ENCODE measurements around the gene BPIFA2. TPM values are rescaled to one million over a fixed set of nuclear protein-coding genes. Genes with fewer than 3 reads are reported as not detected.

BPIFA2 gene
- total and polyA plus RNA-seq, 2 donors, result not detected

DNA sequence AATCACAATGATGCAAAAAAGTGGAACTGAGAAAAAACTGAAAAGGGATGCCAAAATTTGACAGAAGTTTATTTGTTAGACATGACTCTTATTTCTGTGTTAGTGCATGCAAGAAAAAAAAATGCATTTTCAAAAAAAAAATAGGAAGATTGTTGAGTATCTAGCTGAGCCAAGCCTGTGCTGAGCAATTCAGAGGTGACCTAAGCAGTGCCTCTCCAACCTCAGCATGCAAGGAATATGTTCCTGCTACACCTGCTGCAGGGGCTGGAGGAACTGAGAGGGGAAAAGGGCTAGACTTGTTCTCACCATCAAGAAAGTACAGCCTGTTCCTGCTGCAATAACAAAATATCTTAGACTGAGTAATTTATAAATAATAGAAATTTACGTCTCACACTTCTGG is 24.0 kb downstream of the BPIFA2 start:
- Histone ChIP-seq H3K4me3 (ENCODE audit: low read depth, low read length) (no peak overlapping the region), H3K36me3 (ENCODE audit: insufficient read depth) (no peaks in the 10 kb centered on the region), H3K4me1 (ENCODE audit: insufficient read depth) (no peaks in the 10 kb centered on the region), H3K27ac (ENCODE audit: low read depth) (no peak overlapping the region)
- WGBS, result 44% methylated on average over 1 of the region's 1 CpG
- no peak for DNase-seq (ENCODE audit: extremely low spot score)

DNA sequence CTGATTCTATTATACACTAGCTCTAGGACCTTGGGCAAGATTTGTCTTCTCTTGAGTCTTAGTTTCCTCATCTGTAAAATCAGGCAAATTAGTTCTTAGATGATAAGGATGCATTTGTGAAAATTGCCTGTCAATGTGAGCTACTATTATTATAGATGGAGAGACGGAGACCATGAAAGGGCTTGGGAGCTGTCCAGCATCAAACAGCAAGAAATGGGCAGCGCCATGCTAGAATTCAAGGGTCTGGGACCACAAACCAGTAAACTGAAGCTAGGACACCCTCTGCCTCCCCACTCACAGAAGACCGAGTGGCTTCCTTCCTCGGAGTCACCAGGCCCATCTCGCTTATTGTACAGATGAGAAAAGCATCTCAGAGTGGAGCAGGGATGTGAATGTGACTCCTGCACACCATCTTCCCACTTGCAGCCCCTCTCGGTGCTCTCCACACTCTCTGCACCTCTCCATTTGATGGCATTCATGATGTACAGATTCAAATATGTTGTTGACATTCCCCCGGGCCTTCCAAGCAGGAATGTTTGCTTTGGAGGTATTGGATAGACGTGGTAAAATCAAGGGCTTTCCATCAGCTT is 25.0 kb downstream of the BPIFA2 start:
- Histone ChIP-seq H3K36me3 (ENCODE audit: insufficient read depth) (no peaks in the 10 kb centered on the region), H3K4me1 (ENCODE audit: insufficient read depth) (no peaks in the 10 kb centered on the region), H3K27ac (ENCODE audit: low read depth) (no peak overlapping the region), H3K4me3 (ENCODE audit: low read depth, low read length) (no peak overlapping the region)
- WGBS, result 71% methylated on average over 8 of the region's 8 CpGs
- DNase-seq (ENCODE audit: extremely low spot score), result no peak

DNA sequence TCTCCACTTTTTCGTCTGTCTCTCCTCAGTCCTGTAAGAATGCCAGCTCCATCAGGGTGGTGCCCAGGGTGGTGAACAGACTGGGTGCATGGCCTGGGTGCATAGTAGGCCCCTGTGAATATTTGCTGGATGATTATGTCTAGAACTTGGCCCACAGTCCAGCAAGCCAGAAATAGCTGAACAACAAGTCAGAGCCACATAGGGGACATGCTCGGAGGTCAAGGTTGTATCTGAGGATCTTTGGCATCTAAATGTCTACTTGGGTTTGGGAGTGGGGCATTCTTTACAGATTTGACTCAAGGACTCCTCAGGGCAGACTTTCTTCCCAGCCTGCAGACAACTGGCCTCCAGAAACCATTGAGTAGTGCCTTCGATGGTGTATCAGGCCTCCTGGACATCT is 31.1 kb downstream of the BPIFA2 start:
- Histone ChIP-seq H3K4me1 (ENCODE audit: insufficient read depth) (no peaks in the 10 kb centered on the region), H3K36me3 (ENCODE audit: insufficient read depth) (no peaks in the 10 kb centered on the region), H3K27ac (ENCODE audit: low read depth) (no peak overlapping the region), H3K4me3 (ENCODE audit: low read depth, low read length) (no peak overlapping the region)
- DNase-seq (ENCODE audit: extremely low spot score), result no peak
- 87% methylated on average over 3 of the region's 3 CpGs for WGBS

- 57% methylated on average over 4 of the region's 4 CpGs for WGBS
Observed at GRCh38 chr20:33202451-33202850, 34.5 kb downstream of the BPIFA2 start.

DNA sequence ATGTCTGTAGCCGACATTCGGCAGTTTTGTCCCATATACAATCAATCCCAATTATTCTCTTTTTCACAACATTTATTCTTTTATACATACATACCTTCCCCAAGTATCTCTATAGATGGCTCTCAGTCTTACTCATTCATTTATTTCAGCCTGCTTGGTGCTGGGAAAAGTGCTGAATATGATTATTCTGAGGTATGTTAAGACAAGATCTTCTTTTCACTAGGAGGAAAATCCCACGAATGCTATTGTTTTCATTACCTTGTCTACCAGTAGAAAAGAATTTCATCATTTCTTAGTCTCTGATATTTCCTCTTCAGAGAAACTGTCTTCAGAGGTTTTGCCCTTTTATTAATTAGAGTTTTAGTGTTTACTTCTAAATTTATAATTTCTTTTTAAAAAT is 35.5 kb downstream of the BPIFA2 start:
- WGBS, result 88% methylated on average over 3 of the region's 3 CpGs

More at GRCh38 chr20:33202451-33202850, 34.5 kb downstream of the BPIFA2 start:
- H3K36me3 ChIP-seq (ENCODE audit: insufficient read depth), result no peaks in the 10 kb centered on the region
- H3K27ac ChIP-seq (ENCODE audit: low read depth), result no peak overlapping the region
- H3K4me3 ChIP-seq (ENCODE audit: low read depth, low read length), result no peak overlapping the region
- H3K4me1 ChIP-seq (ENCODE audit: insufficient read depth), result no peaks in the 10 kb centered on the region
- DNase-seq (ENCODE audit: extremely low spot score), result no peak

DNA sequence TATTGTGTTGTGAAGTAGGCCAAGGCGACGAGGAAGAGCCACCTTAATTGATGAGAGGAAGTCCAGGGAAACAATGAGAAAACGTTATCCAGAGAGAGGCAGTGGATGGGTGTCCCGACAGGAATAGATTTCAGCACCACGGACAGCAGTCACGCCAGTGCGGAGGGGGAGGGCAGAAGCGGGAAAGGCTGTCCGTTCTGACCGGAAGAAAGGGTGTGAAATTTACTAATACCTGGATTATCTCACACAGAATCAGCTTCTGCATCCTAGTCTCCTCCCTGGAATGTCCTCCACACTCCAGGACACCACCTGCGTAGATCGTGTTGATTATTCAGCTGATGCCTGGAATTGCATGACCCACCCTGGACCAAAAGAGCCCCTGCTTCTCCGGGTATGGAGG is 41.8 kb downstream of the BPIFA2 start:
- Histone ChIP-seq H3K4me1 (ENCODE audit: insufficient read depth) (no peaks in the 10 kb centered on the region), H3K4me3 (ENCODE audit: low read depth, low read length) (no peak overlapping the region), H3K36me3 (ENCODE audit: insufficient read depth) (no peaks in the 10 kb centered on the region), H3K27ac (ENCODE audit: low read depth) (no peak overlapping the region)
- DNase-seq (ENCODE audit: extremely low spot score), result peak; percentile 7
- WGBS, result 3% methylated on average over 13 of the region's 13 CpGs

More for the DNA sequence above, 35.5 kb downstream of the BPIFA2 start:
- no peaks in the 10 kb centered on the region for H3K4me1 ChIP-seq (ENCODE audit: insufficient read depth)
- no peak overlapping the region for H3K27ac ChIP-seq (ENCODE audit: low read depth)
- no peak overlapping the region for H3K4me3 ChIP-seq (ENCODE audit: low read depth, low read length)
- no peak for DNase-seq (ENCODE audit: extremely low spot score)
- H3K36me3 ChIP-seq (ENCODE audit: insufficient read depth), result no peaks in the 10 kb centered on the region

GRCh38 chr20:33210371-33210770 is 42.4 kb downstream of the BPIFA2 start:
- DNase-seq (ENCODE audit: extremely low spot score), result no peak
- Histone ChIP-seq H3K4me3 (ENCODE audit: low read depth, low read length) (no peak overlapping the region), H3K27ac (ENCODE audit: low read depth) (no peak overlapping the region), H3K36me3 (ENCODE audit: insufficient read depth) (no peaks in the 10 kb centered on the region), H3K4me1 (ENCODE audit: insufficient read depth) (no peaks in the 10 kb centered on the region)
- 62% methylated on average over 1 of the region's 1 CpG for WGBS

- no peaks in the 10 kb centered on the region for H3K36me3 ChIP-seq (ENCODE audit: insufficient read depth)
- no peaks in the 10 kb centered on the region for H3K4me1 ChIP-seq (ENCODE audit: insufficient read depth)
- WGBS, result 15% methylated on average over 5 of the region's 5 CpGs
- DNase-seq (ENCODE audit: extremely low spot score), result no peak
- H3K4me3 ChIP-seq (ENCODE audit: low read depth, low read length), result no peak overlapping the region
- H3K27ac ChIP-seq (ENCODE audit: low read depth), result no peak overlapping the region
Observed at GRCh38 chr20:33211817-33212424, 44.0 kb downstream of the BPIFA2 start.

DNA sequence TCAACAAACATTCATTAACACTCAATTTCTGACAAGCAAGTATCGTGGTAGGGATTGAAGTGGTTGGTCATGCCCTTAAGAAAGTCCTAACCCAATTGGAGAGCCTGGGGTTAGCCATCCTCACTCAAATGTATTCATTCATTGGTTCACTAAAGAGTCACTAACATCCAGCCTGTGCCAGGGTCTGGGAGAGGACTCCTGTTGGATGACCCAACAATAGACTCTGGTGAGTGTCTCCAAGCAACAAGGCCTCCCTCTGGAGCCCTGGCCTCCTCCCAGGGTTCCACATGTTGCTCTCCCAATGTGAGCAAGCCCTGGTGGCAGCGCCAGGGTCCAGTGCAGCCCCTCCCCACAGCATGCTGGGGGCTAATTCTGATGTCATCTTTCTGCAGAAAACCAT is 49.1 kb downstream of the BPIFA2 start, which contains the start of gene BPIFA3:
Gene BPIFA3, plus strand, starts transcription at position 301 of the 400 bp plus-strand sequence. CDS start 185 bp downstream, outside the sequence.
- Histone ChIP-seq H3K4me3 (ENCODE audit: low read depth, low read length) (no peak within 1 kb of the TSS), H3K4me1 (ENCODE audit: insufficient read depth) (no peaks in the 10 kb centered on the region), H3K27ac (ENCODE audit: low read depth) (no peak within 1 kb of the TSS), H3K36me3 (ENCODE audit: insufficient read depth) (no peaks in the 10 kb centered on the region)
- DNase-seq (ENCODE audit: extremely low spot score), result no peak
- WGBS, result 80% methylated on average over 2 of the region's 2 CpGs

DNA sequence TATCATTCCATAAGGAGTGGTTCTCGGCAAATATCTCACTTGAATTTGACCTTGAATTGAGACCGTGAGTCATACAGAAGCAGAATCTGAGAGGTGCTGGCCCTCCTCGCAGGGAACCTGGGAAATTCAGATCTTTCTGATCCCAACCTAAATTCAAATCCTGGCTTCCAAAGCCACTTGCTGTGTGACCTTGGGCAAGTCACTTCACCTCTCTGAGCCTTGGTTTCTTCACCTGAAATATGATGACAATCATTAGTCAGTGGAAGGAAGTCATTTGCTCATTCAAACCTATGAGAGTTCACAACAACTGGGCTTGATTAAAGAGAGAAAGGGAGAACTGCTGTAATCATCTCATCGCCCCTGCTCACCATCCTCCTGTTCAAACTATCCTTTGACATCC is 56.4 kb downstream of the BPIFA2 start:
- H3K4me1 ChIP-seq (ENCODE audit: insufficient read depth), result no peaks in the 10 kb centered on the region
- WGBS, result 86% methylated on average over 4 of the region's 4 CpGs
- no peak overlapping the region for H3K27ac ChIP-seq (ENCODE audit: low read depth)
- H3K4me3 ChIP-seq (ENCODE audit: low read depth, low read length), result no peak overlapping the region
- no peak for DNase-seq (ENCODE audit: extremely low spot score)
- H3K36me3 ChIP-seq (ENCODE audit: insufficient read depth), result no peaks in the 10 kb centered on the region

GRCh38 chr20:33229843-33230242 is 61.9 kb downstream of the BPIFA2 start:
- no peak for DNase-seq (ENCODE audit: extremely low spot score)
- 41% methylated on average over 6 of the region's 6 CpGs for WGBS
- Histone ChIP-seq H3K4me3 (ENCODE audit: low read depth, low read length) (no peak overlapping the region), H3K27ac (ENCODE audit: low read depth) (no peak overlapping the region), H3K36me3 (ENCODE audit: insufficient read depth) (no peaks in the 10 kb centered on the region), H3K4me1 (ENCODE audit: insufficient read depth) (no peaks in the 10 kb centered on the region)

Other genes with a start within 250 kb of the BPIFA2 start
- gene SUN5, start 163.7 kb upstream of the BPIFA2 start, total RNA-seq, result not detected
- not detected for gene SUN5, start 163.7 kb upstream of the BPIFA2 start, polyA plus RNA-seq
- gene BPIFB2, start 160.5 kb upstream of the BPIFA2 start, total RNA-seq, result not detected
- gene BPIFB2, start 160.5 kb upstream of the BPIFA2 start, polyA plus RNA-seq, result not detected
- gene BPIFB6, start 136.5 kb upstream of the BPIFA2 start, total RNA-seq, result not detected
- not detected for gene BPIFB6, start 136.5 kb upstream of the BPIFA2 start, polyA plus RNA-seq
- not detected for gene BPIFB3, start 114.3 kb upstream of the BPIFA2 start, total RNA-seq
- gene BPIFB3, start 114.3 kb upstream of the BPIFA2 start, polyA plus RNA-seq, result not detected
- gene BPIFB4, start 88.5 kb upstream of the BPIFA2 start, total RNA-seq, result not detected
- 0.06 TPM for gene BPIFB4, start 88.5 kb upstream of the BPIFA2 start, polyA plus RNA-seq
- not detected for gene BPIFA3, start 49.2 kb downstream of the BPIFA2 start, total RNA-seq
- gene BPIFA3, start 49.2 kb downstream of the BPIFA2 start, polyA plus RNA-seq, result not detected
- not detected for gene BPIFA1, start 67.8 kb downstream of the BPIFA2 start, total RNA-seq
- gene BPIFA1, start 67.8 kb downstream of the BPIFA2 start, polyA plus RNA-seq, result not detected
- not detected for gene BPIFB1, start 115.1 kb downstream of the BPIFA2 start, total RNA-seq
- not detected for gene BPIFB1, start 115.1 kb downstream of the BPIFA2 start, polyA plus RNA-seq
- gene CDK5RAP1, start 233.4 kb downstream of the BPIFA2 start, total RNA-seq, result 16.5 TPM
- gene CDK5RAP1, start 233.4 kb downstream of the BPIFA2 start, polyA plus RNA-seq, result 22.6 TPM

Measured in urinary bladder (tissue), 4 donors.